Measurements from ENCODE around the gene NUDT21. TPM values are rescaled to one million over a fixed set of nuclear protein-coding genes. Genes with fewer than 3 reads are reported as not detected.

Gene NUDT21
- total and polyA plus RNA-seq, 2 experiments from 2014 or later, result 47.8 to 57.0 TPM

DNA sequence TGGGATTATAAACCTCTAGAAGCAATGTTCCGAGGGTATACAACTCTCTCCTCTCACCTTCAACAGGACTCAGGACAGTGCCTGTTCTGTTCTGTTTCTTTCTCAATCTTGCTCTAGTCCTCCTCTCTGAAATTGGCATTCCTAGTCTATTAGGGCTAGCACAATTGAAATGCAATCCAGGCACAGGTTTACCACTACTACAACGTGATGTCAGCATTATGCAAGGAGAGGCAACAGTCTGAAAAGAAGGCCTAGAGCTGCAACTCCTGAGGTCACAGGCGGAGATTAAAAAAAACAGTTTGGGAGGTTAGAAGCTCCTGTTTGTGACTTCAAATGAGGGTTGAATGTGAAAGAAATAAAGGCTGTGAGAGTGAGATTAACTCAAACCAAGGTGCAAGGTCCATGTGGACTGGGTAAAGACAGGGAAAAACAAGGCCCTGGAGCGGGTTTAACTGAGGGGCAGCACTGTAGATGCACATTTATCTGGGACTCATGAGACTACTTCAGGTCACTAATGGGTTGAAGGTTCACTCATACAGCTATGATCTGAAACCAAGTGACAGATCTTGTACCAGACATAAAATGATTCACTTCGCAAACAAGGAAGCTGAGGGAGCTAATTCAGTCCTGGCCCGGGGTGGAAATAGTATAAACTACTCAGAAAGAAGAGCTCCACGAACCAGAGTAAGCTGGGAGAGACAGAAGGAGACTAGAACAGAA, 42.6 kb downstream of the NUDT21 start:
- Histone ChIP-seq H3K4me3 (no peak overlapping the region), H3K27ac (no peak overlapping the region; the same call in 1 of the 2 replicates), H3K27me3 (replicated peaks; ENCODE audit: insufficient read depth) (no peaks in the 10 kb centered on the region), H3K9ac (no peak overlapping the region), H3K79me2 (ENCODE audit: insufficient read depth) (peaks cover 44% of the 10 kb centered on the region), H4K20me1 (ENCODE audit: insufficient read depth) (no peaks in the 10 kb centered on the region), H3K4me2 (ENCODE audit: unreplicated experiment) (no peak overlapping the region), H3F3A (ENCODE audit: insufficient read depth) (0 out of 2 replicates have a peak, but pooled peaks cover 7% of the 10 kb centered on the region), H3K4me1 (ENCODE audit: insufficient read depth) (peaks cover 9% of the 10 kb centered on the region; the same call in 1 of the 2 replicates), H3K9me2 (ENCODE audit: insufficient read depth) (no peaks in the 10 kb centered on the region), H3K9me3 (ENCODE audit: low read depth) (no peaks in the 10 kb centered on the region), H3K36me3 (ENCODE audit: low read depth) (peaks cover 43% of the 10 kb centered on the region), H2AFZ (no peak overlapping the region)
- 97 to 98% methylated on average over 7 of the region's 7 CpGs for WGBS, 2 experiments (ENCODE audit: low coverage in 1 of 2, low lambda C conversion rate in 2 of 2, missing lambda C conversion rate in 2 of 2)
- TF ChIP-seq EZH2 (IDR thresholded peaks at IDR 0.05; ENCODE audit: insufficient read depth, poor library complexity, severe bottlenecking) (no peak), EZH2phosphoT487 (IDR thresholded peaks at IDR 0.05; ENCODE audit: insufficient read depth, low read depth) (no peak)
- no peak for DNase-seq
- in situ Hi-C loops (cut with MboI), result no loop called here

DNA sequence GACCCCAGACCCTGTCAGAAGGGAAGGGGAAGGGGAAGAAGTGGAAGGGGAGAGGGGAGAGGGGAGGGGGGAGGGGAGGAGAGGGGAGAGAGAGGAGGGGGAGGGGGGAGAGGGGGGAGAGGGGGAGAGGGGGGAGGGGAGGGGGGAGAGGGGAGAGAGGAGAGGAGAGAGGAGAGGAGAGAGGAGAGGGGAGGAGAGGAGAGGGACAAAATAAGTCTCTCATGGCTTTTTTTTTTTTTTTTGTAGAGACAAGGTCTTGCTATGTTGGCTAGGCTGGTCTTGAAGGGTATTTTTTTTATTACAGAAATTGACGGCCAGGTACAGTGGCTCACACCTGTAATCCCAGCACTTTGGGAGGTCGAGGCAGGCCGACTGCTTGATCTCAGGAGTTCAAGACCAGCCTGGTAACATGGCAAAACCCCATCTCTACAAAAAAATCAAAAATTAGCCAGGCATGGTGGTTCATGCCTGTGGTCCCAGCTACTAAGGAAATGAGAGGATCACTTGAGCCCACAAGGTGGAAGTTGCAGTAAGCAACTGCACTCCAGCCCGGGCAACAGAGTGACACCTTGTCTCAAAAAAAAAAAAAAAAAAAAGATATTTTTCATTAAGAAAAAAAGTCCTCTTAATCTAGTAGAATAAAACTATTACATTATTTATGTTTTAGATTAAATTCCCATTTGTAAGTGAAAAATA, 45.0 kb downstream of the NUDT21 start:
- Histone ChIP-seq H3K4me1 (ENCODE audit: insufficient read depth) (peaks cover 9% of the 10 kb centered on the region; the same call in 1 of the 2 replicates), H3K4me2 (ENCODE audit: unreplicated experiment) (no peak overlapping the region), H3K4me3 (no peak overlapping the region), H3K27me3 (replicated peaks; ENCODE audit: insufficient read depth) (no peaks in the 10 kb centered on the region), H4K20me1 (ENCODE audit: insufficient read depth) (no peaks in the 10 kb centered on the region), H2AFZ (no peak overlapping the region), H3K9me3 (ENCODE audit: low read depth) (no peaks in the 10 kb centered on the region), H3K9ac (no peak overlapping the region), H3K9me2 (ENCODE audit: insufficient read depth) (no peaks in the 10 kb centered on the region), H3K27ac (no peak overlapping the region), H3K36me3 (ENCODE audit: low read depth) (peaks cover 54% of the 10 kb centered on the region), H3F3A (ENCODE audit: insufficient read depth) (0 out of 2 replicates have a peak, but pooled peaks cover 7% of the 10 kb centered on the region), H3K79me2 (ENCODE audit: insufficient read depth) (peaks cover 22% of the 10 kb centered on the region; the same call in 1 of the 2 replicates)
- 87 to 89% methylated on average over 4 of the region's 4 CpGs for WGBS, 2 experiments (ENCODE audit: low coverage in 1 of 2, low lambda C conversion rate in 2 of 2, missing lambda C conversion rate in 2 of 2)
- DNase-seq, result no peak
- in situ Hi-C loops (cut with MboI), result no loop called here
- no peak for TF ChIP-seq EZH2phosphoT487 (IDR thresholded peaks at IDR 0.05; ENCODE audit: insufficient read depth, low read depth)
- no peak for TF ChIP-seq EZH2 (IDR thresholded peaks at IDR 0.05; ENCODE audit: insufficient read depth, poor library complexity, severe bottlenecking)

DNA sequence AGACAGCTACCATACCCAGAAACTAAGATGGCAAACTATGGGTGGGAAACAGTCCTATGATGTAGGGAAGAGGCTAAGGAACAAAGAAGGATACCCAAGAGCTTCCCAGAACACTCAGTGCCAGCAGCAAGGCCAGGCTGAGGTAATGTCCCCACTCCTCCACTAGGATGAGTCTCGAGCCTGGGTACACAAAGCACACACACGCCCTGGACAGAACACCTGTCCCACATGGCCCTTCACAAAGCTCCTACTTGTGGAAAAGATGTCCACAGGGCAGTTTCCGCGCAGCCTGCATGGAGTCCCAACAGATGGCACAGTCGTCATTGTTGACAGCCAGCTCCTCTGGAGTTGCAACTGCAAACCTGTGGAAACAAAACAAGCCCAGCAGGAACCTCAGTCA, 49.6 kb downstream of the NUDT21 start:
- 90 to 91% methylated on average over 5 of the region's 5 CpGs for WGBS, 2 experiments (ENCODE audit: low coverage in 1 of 2, low lambda C conversion rate in 2 of 2, missing lambda C conversion rate in 2 of 2)
- no peaks in the 10 kb centered on the region for H3K27me3 ChIP-seq (replicated peaks; ENCODE audit: insufficient read depth)
- in situ Hi-C loops (cut with MboI), result no loop called here
- peaks cover 64% of the 10 kb centered on the region for H3K36me3 ChIP-seq (ENCODE audit: low read depth)
- peaks cover 30% of the 10 kb centered on the region for H3K79me2 ChIP-seq (ENCODE audit: insufficient read depth)
- no peaks in the 10 kb centered on the region for H3K4me1 ChIP-seq (ENCODE audit: insufficient read depth)
- peaks cover 7% of the 10 kb centered on the region; the same call in 1 of the 2 replicates for H3F3A ChIP-seq (ENCODE audit: insufficient read depth)
- H3K4me2 ChIP-seq (ENCODE audit: unreplicated experiment), result no peak overlapping the region
- DNase-seq, result no peak
- H3K9me2 ChIP-seq (ENCODE audit: insufficient read depth), result no peaks in the 10 kb centered on the region
- TF ChIP-seq EZH2phosphoT487 (IDR thresholded peaks at IDR 0.05; ENCODE audit: insufficient read depth, low read depth) (no peak), EZH2 (IDR thresholded peaks at IDR 0.05; ENCODE audit: insufficient read depth, poor library complexity, severe bottlenecking) (no peak)
- H3K4me3 ChIP-seq, result no peak overlapping the region
- no peak overlapping the region for H3K9ac ChIP-seq
- H3K27ac ChIP-seq, result no peak overlapping the region
- H4K20me1 ChIP-seq (ENCODE audit: insufficient read depth), result no peaks in the 10 kb centered on the region
- H3K9me3 ChIP-seq (ENCODE audit: low read depth), result no peaks in the 10 kb centered on the region
- no peak overlapping the region for H2AFZ ChIP-seq

DNA sequence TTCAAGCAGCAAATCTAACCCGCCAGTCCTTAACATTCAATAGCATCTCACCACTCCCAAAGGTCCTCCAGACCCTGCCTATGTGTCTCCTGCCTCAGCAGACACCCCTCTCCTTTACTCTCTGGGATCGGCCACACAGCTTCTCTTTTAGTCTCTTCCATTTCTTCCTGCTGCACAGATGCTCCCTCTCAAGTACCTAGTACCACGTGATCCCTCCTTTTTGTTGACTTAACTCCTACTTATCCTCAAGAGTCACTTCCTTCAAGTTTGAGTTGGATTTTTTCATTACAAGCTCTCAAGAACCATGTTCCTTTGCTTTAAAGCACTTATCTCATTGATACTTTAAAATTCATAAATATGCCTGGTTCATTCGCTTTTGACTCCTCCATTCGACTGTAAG, 50.7 kb downstream of the NUDT21 start:
- in situ Hi-C loops (cut with MboI), result no loop called here
- DNase-seq, result no peak
- 97 to 98% methylated on average over 5 of the region's 5 CpGs for WGBS, 2 experiments (ENCODE audit: low coverage in 1 of 2, low lambda C conversion rate in 2 of 2, missing lambda C conversion rate in 2 of 2)
- H3K27me3 ChIP-seq (replicated peaks; ENCODE audit: insufficient read depth), result no peaks in the 10 kb centered on the region
- no peaks in the 10 kb centered on the region for H4K20me1 ChIP-seq (ENCODE audit: insufficient read depth)
- no peaks in the 10 kb centered on the region for H3K9me2 ChIP-seq (ENCODE audit: insufficient read depth)
- H3K36me3 ChIP-seq (ENCODE audit: low read depth), result peaks cover 66% of the 10 kb centered on the region
- no peak overlapping the region for H3K27ac ChIP-seq
- no peak overlapping the region for H2AFZ ChIP-seq
- TF ChIP-seq EZH2 (IDR thresholded peaks at IDR 0.05; ENCODE audit: insufficient read depth, poor library complexity, severe bottlenecking) (no peak), EZH2phosphoT487 (IDR thresholded peaks at IDR 0.05; ENCODE audit: insufficient read depth, low read depth) (no peak)
- H3K79me2 ChIP-seq (ENCODE audit: insufficient read depth), result peaks cover 37% of the 10 kb centered on the region
- no peaks in the 10 kb centered on the region for H3K9me3 ChIP-seq (ENCODE audit: low read depth)
- no peak overlapping the region for H3K4me3 ChIP-seq
- H3K9ac ChIP-seq, result no peak overlapping the region
- H3K4me1 ChIP-seq (ENCODE audit: insufficient read depth), result no peaks in the 10 kb centered on the region
- no peak overlapping the region for H3K4me2 ChIP-seq (ENCODE audit: unreplicated experiment)
- H3F3A ChIP-seq (ENCODE audit: insufficient read depth), result peaks cover 7% of the 10 kb centered on the region; the same call in 1 of the 2 replicates

All from GM23248 (cell line).